Type B pancreatic cell (in vitro differentiated cells): ENCODE measurements around the gene ZNF423. TPM values are rescaled to one million over a fixed set of nuclear protein-coding genes. Genes with fewer than 3 reads are reported as not detected.

Source experiments
- DNase-seq: peaks from one replicate; pipeline ENCODE4 v3.0.0; 2021; ENCODE audit warnings: mixed read lengths; ENCODE audit not compliant: unreplicated experiment; ENCODE audit errors: extremely low spot score
- H3K27ac Mint-ChIP-seq: 2 replicates; pipeline ENCODE4 v1.8.0; 2021; ENCODE audit warnings: mild to moderate bottlenecking, mixed read lengths
- H3K27me3 Mint-ChIP-seq: 2 replicates; pipeline ENCODE4 v1.8.0; 2021; ENCODE audit warnings: mixed read lengths
- H3K36me3 Mint-ChIP-seq: 2 replicates; pipeline ENCODE4 v1.8.0; 2021; ENCODE audit warnings: mixed read lengths
- H3K4me1 Mint-ChIP-seq: one replicate; pipeline ENCODE4 v1.8.0; 2021; ENCODE audit warnings: mixed read lengths; ENCODE audit not compliant: unreplicated experiment
- H3K4me3 Mint-ChIP-seq: 2 replicates; pipeline ENCODE4 v1.8.0; 2021; ENCODE audit warnings: mild to moderate bottlenecking, mixed read lengths
- H3K9me3 Mint-ChIP-seq: 2 replicates; pipeline ENCODE4 v1.8.0; 2021; ENCODE audit warnings: mixed read lengths
- total RNA-seq: library from RNA; stranded (reverse); gene quantifications from 2 replicates; pipeline ENCODE4 v1.2.1, GENCODE V29; 2021; ENCODE audit warnings: low replicate concordance
- TF ChIP-seq, protein P1 (sequence below): fragments of 200-600 bp; sonication (generic); conservative IDR thresholded peaks from 2 replicates; pipeline ENCODE4 v1.5.0; 2021; ENCODE audit warnings: antibody characterized with exemption, mild to moderate bottlenecking

The ZNF423 gene
- total RNA-seq, 1 donor from 2014 or later, result 72.6 TPM

- TF ChIP-seq, protein P1, sequence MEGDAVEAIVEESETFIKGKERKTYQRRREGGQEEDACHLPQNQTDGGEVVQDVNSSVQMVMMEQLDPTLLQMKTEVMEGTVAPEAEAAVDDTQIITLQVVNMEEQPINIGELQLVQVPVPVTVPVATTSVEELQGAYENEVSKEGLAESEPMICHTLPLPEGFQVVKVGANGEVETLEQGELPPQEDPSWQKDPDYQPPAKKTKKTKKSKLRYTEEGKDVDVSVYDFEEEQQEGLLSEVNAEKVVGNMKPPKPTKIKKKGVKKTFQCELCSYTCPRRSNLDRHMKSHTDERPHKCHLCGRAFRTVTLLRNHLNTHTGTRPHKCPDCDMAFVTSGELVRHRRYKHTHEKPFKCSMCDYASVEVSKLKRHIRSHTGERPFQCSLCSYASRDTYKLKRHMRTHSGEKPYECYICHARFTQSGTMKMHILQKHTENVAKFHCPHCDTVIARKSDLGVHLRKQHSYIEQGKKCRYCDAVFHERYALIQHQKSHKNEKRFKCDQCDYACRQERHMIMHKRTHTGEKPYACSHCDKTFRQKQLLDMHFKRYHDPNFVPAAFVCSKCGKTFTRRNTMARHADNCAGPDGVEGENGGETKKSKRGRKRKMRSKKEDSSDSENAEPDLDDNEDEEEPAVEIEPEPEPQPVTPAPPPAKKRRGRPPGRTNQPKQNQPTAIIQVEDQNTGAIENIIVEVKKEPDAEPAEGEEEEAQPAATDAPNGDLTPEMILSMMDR, result no peak
- Mint-ChIP-seq H3K27me3 (peaks cover 4% of the 10 kb centered on the region), H3K27ac (no peak overlapping the region), H3K9me3 (no peaks in the 10 kb centered on the region), H3K36me3 (no peaks in the 10 kb centered on the region), H3K4me1 (peaks cover 53% of the 10 kb centered on the region), H3K4me3 (no peak overlapping the region)
- DNase-seq, result no peak
Measured at GRCh38 chr16:49603956-49604355, 252.0 kb downstream of the ZNF423 start.

- no peak for DNase-seq
- Mint-ChIP-seq H3K27ac (no peak overlapping the region), H3K4me1 (peaks cover 53% of the 10 kb centered on the region), H3K27me3 (peaks cover 4% of the 10 kb centered on the region), H3K36me3 (no peaks in the 10 kb centered on the region), H3K9me3 (no peaks in the 10 kb centered on the region), H3K4me3 (no peak overlapping the region)
- TF ChIP-seq, protein P1, result no peak
Measured at GRCh38 chr16:49602976-49603310, 253.0 kb downstream of the ZNF423 start.

- TF ChIP-seq, protein P1, result no peak
- Mint-ChIP-seq H3K9me3 (no peaks in the 10 kb centered on the region), H3K27ac (no peak overlapping the region), H3K4me1 (peaks cover 54% of the 10 kb centered on the region), H3K36me3 (no peaks in the 10 kb centered on the region), H3K4me3 (no peak overlapping the region), H3K27me3 (peaks cover 4% of the 10 kb centered on the region)
- peak; percentile 67 for DNase-seq
Measured at GRCh38 chr16:49602201-49602975, 253.5 kb downstream of the ZNF423 start.

DNA sequence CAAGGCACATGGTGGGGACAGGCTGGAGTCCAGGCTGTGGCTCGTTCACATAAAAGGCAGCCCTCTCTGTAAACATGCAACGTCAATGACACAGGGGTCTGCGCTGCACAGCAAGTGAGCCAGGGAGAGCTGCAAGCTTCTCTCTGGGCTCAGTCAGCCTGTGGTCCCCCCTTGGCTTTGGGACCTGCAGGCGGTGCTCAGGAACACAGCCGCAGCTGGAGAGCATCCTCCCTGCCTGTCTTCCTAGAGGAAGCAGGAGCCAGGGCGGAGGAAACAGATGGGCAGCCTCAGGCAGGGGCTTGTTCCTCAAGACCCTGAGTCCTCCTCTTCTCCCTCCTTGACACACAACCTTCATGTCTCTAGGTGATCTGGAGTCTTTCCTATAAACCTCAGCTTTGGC is 254.3 kb downstream of the ZNF423 start:
- Mint-ChIP-seq H3K4me3 (no peak overlapping the region), H3K27ac (no peak overlapping the region), H3K9me3 (no peaks in the 10 kb centered on the region), H3K27me3 (peaks cover 4% of the 10 kb centered on the region), H3K36me3 (no peaks in the 10 kb centered on the region), H3K4me1 (peaks cover 55% of the 10 kb centered on the region)
- DNase-seq, result peak; percentile 64
- TF ChIP-seq, protein P1, result no peak

GRCh38 chr16:49600976-49601375 is 254.9 kb downstream of the ZNF423 start:
- H3K4me1 Mint-ChIP-seq, result peaks cover 56% of the 10 kb centered on the region
- peak; percentile 57 for DNase-seq
- peak overlapping the region; percentile 36 for H3K27ac Mint-ChIP-seq
- peaks cover 4% of the 10 kb centered on the region for H3K27me3 Mint-ChIP-seq
- TF ChIP-seq, protein P1, result no peak
- no peaks in the 10 kb centered on the region for H3K9me3 Mint-ChIP-seq
- H3K4me3 Mint-ChIP-seq, result peak overlapping the region; percentile 36
- no peaks in the 10 kb centered on the region for H3K36me3 Mint-ChIP-seq
